ENCODE results near the gene TMEM62. TPM values are rescaled to one million over a fixed set of nuclear protein-coding genes. Genes with fewer than 3 reads are reported as not detected.

TMEM62 gene
- total and polyA plus RNA-seq, 2 of the 8 experiments (the other 6 are each of a cell fraction or from before 2014, with no cell fraction given): 2.0 to 4.0 TPM

DNA sequence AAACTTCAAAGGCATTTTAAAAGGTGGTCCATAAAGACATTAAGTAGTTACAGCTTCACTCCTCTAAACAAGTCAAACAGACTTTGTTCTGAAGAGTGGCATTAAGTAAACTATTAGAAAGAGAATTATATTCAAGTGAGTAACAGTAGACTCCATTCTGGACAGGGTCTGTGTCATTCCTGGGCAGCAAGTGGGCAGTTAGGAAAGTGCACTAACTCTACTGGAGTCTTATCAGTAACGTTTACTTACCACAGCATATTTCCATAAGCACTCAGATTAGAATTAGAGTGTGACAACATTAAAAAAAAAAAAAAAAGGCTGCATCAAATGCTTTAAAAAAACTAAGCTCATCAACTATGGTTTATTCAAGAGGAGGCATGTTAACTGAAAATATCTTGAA lies 38.1 kb upstream of the TMEM62 start:
- H3K4me2 ChIP-seq (ENCODE audit: insufficient read depth in 1 of 2, low read depth in 2 of 2, low read length in 2 of 2): no peak overlapping the region
- WGBS, 2 experiments (ENCODE audit: extremely low coverage in 1 of 2, insufficient coverage in 1 of 2, insufficient read length in 1 of 2, insufficient replicate concordance in 2 of 2, low coverage in 1 of 2, low lambda C conversion rate in 2 of 2, missing lambda C conversion rate in 1 of 2): 93% methylated on average over 1 of the region's 1 CpG; no CpG with 5 or more reads in 1 of the 2 experiments
- FAIRE-seq (no peak), DNase-seq (ENCODE audit: low read depth in 1 of 2, low spot score in 2 of 2) (no peak)
- no peaks in the 10 kb centered on the region for H3K27me3 ChIP-seq (replicated peaks in 1 of 4; ENCODE audit: control insufficient read depth in 3 of 4, extremely low read depth in 1 of 4, insufficient read depth in 3 of 4, low read length in 3 of 4)
- no peak overlapping the region for H3K18ac ChIP-seq (ENCODE audit: extremely low read depth, low read length)
- no peaks in the 10 kb centered on the region; the same call in 1 of the 2 replicates for H3K23me2 ChIP-seq (ENCODE audit: low read depth, low read length)
- peaks cover 0 to 4% (median 1%) of the 10 kb centered on the region in 4 experiments; a peak in 2 of 8 replicates for H3K36me3 ChIP-seq (ENCODE audit: control insufficient read depth in 2 of 4, insufficient read depth in 4 of 4, low read length in 3 of 4)
- no peak overlapping the region for H2BK120ac ChIP-seq (replicated peaks; ENCODE audit: low read depth, low read length)
- H4K8ac ChIP-seq (ENCODE audit: extremely low read depth, insufficient read depth, low read length): no peak overlapping the region
- H3K56ac ChIP-seq (replicated peaks; ENCODE audit: insufficient read length, low read depth, low read length): no peak overlapping the region
- no peak overlapping the region for H4K5ac ChIP-seq (ENCODE audit: insufficient read length, low read depth, low read length)
- no peaks in the 10 kb centered on the region for H3K79me1 ChIP-seq (ENCODE audit: low read depth, low read length)
- H3K9me3 ChIP-seq (ENCODE audit: insufficient read depth in 2 of 2, low read depth in 1 of 2, low read length in 1 of 2): no peaks in the 10 kb centered on the region
- no peak overlapping the region for H2BK20ac ChIP-seq (ENCODE audit: low read length)
- H3K9ac ChIP-seq (replicated peaks in 1 of 4; ENCODE audit: extremely low read depth in 1 of 4, low read depth in 3 of 4, low read length in 3 of 4): no peak overlapping the region
- H2BK12ac ChIP-seq (ENCODE audit: low read depth, low read length): no peak overlapping the region
- H2AK5ac ChIP-seq (ENCODE audit: low read depth, low read length): no peak overlapping the region
- no peak overlapping the region for H2BK5ac ChIP-seq (ENCODE audit: low read depth, low read length)
- no peak overlapping the region for H3K27ac ChIP-seq (ENCODE audit: low read depth, low read length)
- no peak overlapping the region for H3K14ac ChIP-seq (ENCODE audit: insufficient read length)
- peaks cover 0 to 31% of the 10 kb centered on the region in 2 experiments; a peak in 2 of 4 replicates for H3K79me2 ChIP-seq (ENCODE audit: control insufficient read depth in 1 of 2, insufficient read depth in 2 of 2, low read length in 2 of 2)
- H3K4me3 ChIP-seq (ENCODE audit: extremely low read depth in 1 of 4, insufficient read depth in 2 of 4, low read depth in 3 of 4, low read length in 4 of 4): no peak overlapping the region
- no peak overlapping the region for H4K91ac ChIP-seq (replicated peaks; ENCODE audit: insufficient read length, low read length)
- ChIA-PET CTCF (ENCODE audit: partially characterized antibody) (interaction anchor here (0.6 to 1.7 kb wide), 2 partner anchors 109 to 162 kb away, joined by 3 to 5 read pairs; no protein-coding TSS in a partner anchor), POLR2A (ENCODE audit: partially characterized antibody) (no interaction called here)
- H3K4me1 ChIP-seq (replicated peaks in 1 of 4; ENCODE audit: control insufficient read depth in 3 of 4, insufficient read depth in 4 of 4, low read length in 3 of 4): 0 out of 7 replicates have a peak, but pooled peaks cover 0 to 2% (median 0%) of the 10 kb centered on the region in 4 experiments
- H4K20me1 ChIP-seq (replicated peaks in 1 of 2; ENCODE audit: control insufficient read depth in 1 of 2, insufficient read depth in 2 of 2, low read length in 2 of 2): no peaks in the 10 kb centered on the region
- no peak overlapping the region for H3K4ac ChIP-seq (replicated peaks; ENCODE audit: insufficient read length, low read depth, low read length)
- H2AFZ ChIP-seq (ENCODE audit: low read length): no peak overlapping the region
- no peak overlapping the region for H3K23ac ChIP-seq (ENCODE audit: insufficient read length)
- no peak overlapping the region for H2BK15ac ChIP-seq (ENCODE audit: low read length)
- TF ChIP-seq SAP30 (IDR thresholded peaks at IDR 0.05; ENCODE audit: insufficient read depth, insufficient replicate concordance, low read length) (no peak), BACH1 (IDR thresholded peaks at IDR 0.05; ENCODE audit: low read length) (no peak), RXRA (IDR thresholded peaks at IDR 0.05; ENCODE audit: insufficient read depth, low read depth, low read length) (no peak), RNF2 (IDR thresholded peaks at IDR 0.05; ENCODE audit: borderline replicate concordance, low read depth, low read length, missing control alignments, poor library complexity, severe bottlenecking) (no peak), KDM4A (IDR thresholded peaks at IDR 0.05; ENCODE audit: low read depth, low read length, severe bottlenecking) (no peak), TAF1 (IDR thresholded peaks at IDR 0.05; ENCODE audit: low read depth, low read length) (no peak), SIRT6 (IDR thresholded peaks at IDR 0.05; ENCODE audit: low read length) (no peak), SP1 (IDR thresholded peaks at IDR 0.05; ENCODE audit: low read depth, low read length) (no peak), CEBPB (IDR thresholded peaks at IDR 0.05; ENCODE audit: low read depth, low read length) (no peak), CREB1 (IDR thresholded peaks at IDR 0.05) (no peak)
- TF ChIP-seq, protein P1, sequence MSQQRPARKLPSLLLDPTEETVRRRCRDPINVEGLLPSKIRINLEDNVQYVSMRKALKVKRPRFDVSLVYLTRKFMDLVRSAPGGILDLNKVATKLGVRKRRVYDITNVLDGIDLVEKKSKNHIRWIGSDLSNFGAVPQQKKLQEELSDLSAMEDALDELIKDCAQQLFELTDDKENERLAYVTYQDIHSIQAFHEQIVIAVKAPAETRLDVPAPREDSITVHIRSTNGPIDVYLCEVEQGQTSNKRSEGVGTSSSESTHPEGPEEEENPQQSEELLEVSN (IDR thresholded peaks at IDR 0.05): no peak
- TF ChIP-seq, protein P2, sequence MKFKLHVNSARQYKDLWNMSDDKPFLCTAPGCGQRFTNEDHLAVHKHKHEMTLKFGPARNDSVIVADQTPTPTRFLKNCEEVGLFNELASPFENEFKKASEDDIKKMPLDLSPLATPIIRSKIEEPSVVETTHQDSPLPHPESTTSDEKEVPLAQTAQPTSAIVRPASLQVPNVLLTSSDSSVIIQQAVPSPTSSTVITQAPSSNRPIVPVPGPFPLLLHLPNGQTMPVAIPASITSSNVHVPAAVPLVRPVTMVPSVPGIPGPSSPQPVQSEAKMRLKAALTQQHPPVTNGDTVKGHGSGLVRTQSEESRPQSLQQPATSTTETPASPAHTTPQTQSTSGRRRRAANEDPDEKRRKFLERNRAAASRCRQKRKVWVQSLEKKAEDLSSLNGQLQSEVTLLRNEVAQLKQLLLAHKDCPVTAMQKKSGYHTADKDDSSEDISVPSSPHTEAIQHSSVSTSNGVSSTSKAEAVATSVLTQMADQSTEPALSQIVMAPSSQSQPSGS (IDR thresholded peaks at IDR 0.05; ENCODE audit: low read length): no peak
